Left ventricle myocardium superior (tissue), 1 donor: Measurements from ENCODE around the gene TEX29. TPM values are rescaled to one million over a fixed set of nuclear protein-coding genes. Genes with fewer than 3 reads are reported as not detected.

Experiments used
- ATAC-seq: fragments of 200-7000 bp; cut with Tn5 transposase; one replicate; pipeline ENCODE4 v1.9.1; 2020; ENCODE audit warnings: mild to moderate bottlenecking, moderate library complexity
- DNase-seq: peaks from one replicate; pipeline ENCODE4 v3.0.0-alpha.2; 2020
- intact Hi-C: fragments of 100-400 bp; cut with micrococcal nuclease; formaldehyde crosslinking; loops from one replicate; pipeline ENCODE4 v1.11.0; 2022
- total RNA-seq: library from RNA; stranded (reverse); fragmentation: NEBNext Ultra II Directional; extraction: Animal tissue kit (Norgen Biotek cat#: 25700); gene quantifications from one replicate; pipeline ENCODE4 v1.2.1, GENCODE V29; 2021
- donor health status: DM: no; HTN: yes; CAD: no; lungs with severe emphysema.

The TEX29 gene
- total RNA-seq, 1 donor from 2014 or later = 0.32 TPM

- intact Hi-C loops = no loop called here
- DNase-seq = no peak
- ATAC-seq = no peak
These were observed 64.2 kb downstream of the TEX29 start for GRCh38 chr13:111384441-111385182.

GRCh38 chr13:111385183-111385857 is 64.9 kb downstream of the TEX29 start:
- DNase-seq (no peak), ATAC-seq (no peak)
- intact Hi-C loops = no loop called here

GRCh38 chr13:111387026-111387871 is 66.8 kb downstream of the TEX29 start:
- intact Hi-C loops = no loop called here
- no peak for DNase-seq

GRCh38 chr13:111387945-111388600 is 67.6 kb downstream of the TEX29 start:
- intact Hi-C loops = no loop called here
- no peak for DNase-seq
- no peak for ATAC-seq

More at GRCh38 chr13:111387026-111387871, 66.8 kb downstream of the TEX29 start:
- no peak for ATAC-seq

GRCh38 chr13:111388851-111389500 is 68.5 kb downstream of the TEX29 start:
- DNase-seq (no peak), ATAC-seq (no peak)
- intact Hi-C loops = no loop called here

GRCh38 chr13:111389621-111390521 is 69.4 kb downstream of the TEX29 start:
- DNase-seq (no peak), ATAC-seq (no peak)
- intact Hi-C loops = no loop called here

GRCh38 chr13:111390522-111391270 is 70.3 kb downstream of the TEX29 start:
- DNase-seq = no peak
- intact Hi-C loops = no loop called here
- no peak for ATAC-seq

GRCh38 chr13:111392486-111392885 is 72.0 kb downstream of the TEX29 start:
- intact Hi-C loops = no loop called here
- DNase-seq = no peak
- ATAC-seq = no peak

- no peak for DNase-seq
- intact Hi-C loops = no loop called here
These were observed 72.9 kb downstream of the TEX29 start for GRCh38 chr13:111393221-111393790.

More at GRCh38 chr13:111393221-111393790, 72.9 kb downstream of the TEX29 start:
- ATAC-seq = no peak

Other genes starting within 250 kb of the TEX29 start
- 56.2 TPM for gene ARHGEF7, start 205.3 kb upstream of the TEX29 start, total RNA-seq